Stimulated activated CD8-positive, alpha-beta memory T cell treated with anti-CD3 and anti-CD28 coated beads, Interleukin-15, amount 100 ng/mL, for 1 hour (primary cell): ENCODE measurements around the gene GSTM4.
"Not testable (repeated sequence)": the region's sequence is repeated elsewhere in the genome, so short reads cannot be mapped to it uniquely, and the experiment has no call there.

Source experiments
- DNase-seq: peaks from one replicate; pipeline ENCODE4 v3.0.0-alpha.2; 2020; ENCODE audit warnings: low read depth

GSTM4 gene

DNA sequence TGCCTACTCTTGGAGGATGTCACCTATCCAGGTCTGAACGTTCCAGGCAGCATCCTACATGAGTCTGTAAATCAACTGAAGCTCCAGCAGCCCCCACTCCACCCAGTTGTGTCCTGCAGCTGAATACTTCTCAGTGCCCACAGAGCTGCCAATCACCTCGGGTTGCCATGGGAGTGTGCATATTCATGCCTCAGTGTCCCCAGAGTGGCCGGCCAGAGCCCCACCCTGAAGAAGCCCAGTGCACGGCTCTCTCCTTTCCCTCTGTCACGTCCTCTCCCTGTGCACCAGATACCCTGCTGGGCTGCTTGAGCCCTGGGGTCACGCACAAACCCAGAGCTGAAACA lies 16.1 kb upstream of the GSTM4 start:
- no peak for DNase-seq

DNA sequence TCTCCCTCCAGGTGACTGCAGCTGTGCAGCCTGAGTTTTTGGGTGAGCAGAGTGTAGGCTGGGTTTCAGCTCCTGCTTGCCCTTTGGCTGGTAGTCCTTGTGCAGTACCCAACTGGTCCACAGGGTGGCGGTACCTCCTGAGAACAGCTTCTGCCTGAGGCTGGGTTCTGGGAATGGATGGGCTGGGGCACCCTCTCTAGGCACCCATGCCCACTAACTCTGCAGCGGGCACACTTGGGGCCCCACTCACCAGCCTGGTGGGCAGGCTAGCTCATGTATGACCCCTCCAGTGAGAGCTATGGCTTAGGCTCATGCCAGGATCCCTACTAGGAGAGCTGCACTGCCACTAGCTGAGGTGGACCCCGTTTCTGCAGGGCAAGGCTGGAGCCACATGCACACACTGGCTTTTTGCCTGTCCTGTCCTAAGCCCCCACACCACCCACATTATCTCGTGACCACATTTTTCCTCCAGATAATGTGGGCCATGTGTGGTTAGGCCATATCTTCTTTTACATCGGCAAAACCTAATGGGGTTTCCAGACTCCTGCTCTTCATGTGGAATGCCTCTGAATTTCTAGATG lies 15.5 kb upstream of the GSTM4 start:
- peak; percentile 93 for DNase-seq

DNA sequence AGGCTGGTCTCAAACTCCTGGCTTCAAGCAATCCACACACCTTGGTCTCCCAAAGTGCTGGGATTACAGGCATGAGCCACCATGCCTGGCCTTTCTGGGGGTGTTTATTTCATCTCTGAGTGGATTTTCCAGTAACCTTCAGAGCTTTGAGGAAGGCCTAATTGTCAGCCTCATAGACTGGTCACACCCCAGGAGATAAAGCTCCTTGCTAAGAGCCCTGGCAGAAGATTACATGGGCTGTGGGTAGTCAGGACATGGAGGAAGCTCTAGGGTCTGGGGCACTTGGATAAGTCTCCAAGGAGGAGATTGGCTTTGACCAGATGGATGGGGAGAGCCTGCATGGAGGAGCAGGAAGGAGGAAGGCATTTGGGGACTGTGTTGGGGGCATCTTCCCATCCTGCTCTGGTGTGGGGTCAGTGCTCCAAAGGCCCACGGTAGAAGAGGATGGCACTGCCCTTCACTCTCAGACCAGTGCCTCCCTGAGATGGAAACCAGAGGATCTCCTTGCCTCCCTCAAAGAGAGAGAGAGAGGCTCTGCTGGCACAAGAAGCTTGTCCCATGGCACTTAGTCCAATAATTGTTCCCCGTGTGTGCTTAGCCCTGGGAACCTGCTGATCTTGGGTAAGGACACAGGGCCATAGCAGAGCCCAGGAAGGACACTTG lies 14.7 kb upstream of the GSTM4 start:
- no peak for DNase-seq

DNA sequence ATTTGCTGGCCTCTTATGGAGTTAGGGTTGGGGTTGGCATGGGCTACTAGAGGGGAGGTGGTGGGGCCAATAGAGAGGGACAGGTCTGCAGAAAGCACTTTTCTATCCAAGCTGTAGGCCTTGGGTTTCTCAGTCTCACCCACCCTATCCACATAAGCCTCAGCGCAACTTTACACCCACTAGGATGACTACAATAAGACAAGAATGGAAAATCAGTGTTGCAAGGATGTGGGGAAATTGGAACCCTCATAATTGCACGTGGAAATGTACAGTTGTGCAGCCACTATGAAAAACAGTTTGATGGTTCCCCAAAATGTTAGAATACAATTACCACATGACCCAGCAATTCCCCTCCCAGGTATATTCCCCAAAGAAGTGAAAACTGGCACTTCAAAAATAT lies 14.0 kb upstream of the GSTM4 start:
- DNase-seq = no peak

DNA sequence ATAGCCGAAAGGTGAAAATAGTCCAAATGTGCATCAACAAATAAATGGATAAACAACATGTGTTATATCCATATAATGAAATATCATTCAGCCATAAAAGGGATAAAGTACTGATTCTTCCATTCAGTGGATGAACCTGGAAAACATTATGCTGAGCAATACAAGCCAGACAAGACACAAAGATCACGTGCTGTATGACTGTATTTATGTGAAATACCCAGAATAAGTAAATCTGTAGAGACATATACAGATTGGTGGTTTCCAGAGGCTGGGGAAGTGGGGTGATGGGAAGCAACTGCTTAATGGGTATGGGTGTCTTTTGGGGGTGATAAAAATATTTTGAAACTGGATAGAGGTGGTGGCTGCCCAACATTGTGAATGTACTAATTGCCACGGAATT lies 13.3 kb upstream of the GSTM4 start:
- no peak for DNase-seq

DNA sequence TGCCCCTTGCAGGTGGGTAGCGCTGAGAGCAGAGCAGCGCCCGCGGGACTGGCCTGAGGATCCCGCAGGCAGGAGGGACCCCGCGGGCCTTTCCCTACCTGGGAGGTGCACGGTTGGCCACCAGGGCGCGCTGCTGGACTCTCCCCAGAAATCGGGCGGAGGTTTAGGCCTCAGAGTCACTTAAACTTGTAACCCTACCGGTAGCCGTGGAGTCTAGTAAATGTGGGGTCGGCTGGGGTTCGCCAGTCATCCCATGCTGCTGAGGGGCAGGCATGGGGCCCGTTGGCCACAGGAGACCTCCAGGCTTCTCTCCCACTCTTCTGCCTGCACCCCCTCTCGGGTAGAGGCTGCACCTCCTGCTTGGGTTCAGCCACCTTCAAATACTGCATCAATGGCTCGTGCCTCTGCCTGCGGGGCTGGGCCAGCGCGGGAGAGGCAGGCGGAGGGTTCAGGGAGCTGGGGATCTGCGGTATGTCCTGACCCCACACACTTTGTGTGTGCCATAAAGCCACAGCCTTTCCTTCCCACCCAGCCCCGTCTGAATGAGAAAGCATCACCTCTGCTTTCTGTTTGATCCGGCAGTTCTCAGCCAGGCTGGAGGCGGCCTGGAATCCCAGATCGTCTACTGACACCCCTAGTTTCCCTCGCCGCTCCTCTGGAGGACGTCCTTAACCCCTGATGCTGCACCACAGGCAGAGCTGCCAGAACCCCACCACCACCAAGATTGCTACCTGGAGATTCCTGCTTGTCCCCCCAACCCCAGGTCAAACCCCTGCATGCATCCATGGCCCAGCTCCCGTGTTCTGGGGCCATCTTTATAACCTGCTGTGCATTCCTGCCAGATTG lies 12.3 kb upstream of the GSTM4 start:
- peak; percentile 82 for DNase-seq

DNA sequence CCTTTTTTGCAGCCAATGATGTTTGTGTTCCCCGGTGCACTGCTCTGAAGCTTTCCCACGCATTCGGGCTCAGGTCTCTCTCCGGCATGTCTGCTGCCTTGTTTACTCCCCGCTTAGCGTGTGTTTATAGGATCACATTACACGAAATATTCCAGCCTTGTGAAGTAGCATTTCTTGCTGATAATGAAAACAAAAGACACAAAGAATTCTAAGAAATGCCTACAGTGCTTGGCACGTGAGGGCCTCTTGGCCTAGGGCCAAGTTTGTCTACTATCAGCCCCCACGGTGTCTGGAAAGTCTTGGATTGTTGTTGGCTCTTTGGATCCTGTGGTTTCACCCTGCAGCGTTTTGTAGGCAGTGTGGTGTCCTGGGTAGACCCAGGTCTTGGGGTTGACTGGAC lies 11.2 kb upstream of the GSTM4 start:
- DNase-seq = no peak

DNA sequence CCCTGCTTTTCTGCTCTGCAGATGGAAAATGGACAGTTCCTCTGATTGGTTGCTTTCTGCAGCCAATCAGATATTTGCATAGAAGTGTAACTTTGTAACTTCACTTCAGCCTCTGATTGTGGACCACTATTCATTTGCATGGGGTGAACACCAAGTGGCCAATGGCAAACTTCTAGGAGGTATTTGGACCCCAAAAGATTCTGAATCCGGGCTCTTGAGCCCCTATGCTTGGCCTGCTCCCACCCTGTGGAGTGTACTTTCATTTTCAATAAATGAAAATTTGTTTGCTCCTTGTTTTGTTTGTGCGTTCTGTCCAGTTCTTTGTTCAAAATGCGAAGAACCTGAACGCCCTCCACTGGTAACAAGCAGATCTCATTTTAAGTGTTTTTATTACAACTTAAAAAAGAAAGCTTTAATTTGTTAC lies 6.4 kb upstream of the GSTM4 start:
- no peak for DNase-seq

DNA sequence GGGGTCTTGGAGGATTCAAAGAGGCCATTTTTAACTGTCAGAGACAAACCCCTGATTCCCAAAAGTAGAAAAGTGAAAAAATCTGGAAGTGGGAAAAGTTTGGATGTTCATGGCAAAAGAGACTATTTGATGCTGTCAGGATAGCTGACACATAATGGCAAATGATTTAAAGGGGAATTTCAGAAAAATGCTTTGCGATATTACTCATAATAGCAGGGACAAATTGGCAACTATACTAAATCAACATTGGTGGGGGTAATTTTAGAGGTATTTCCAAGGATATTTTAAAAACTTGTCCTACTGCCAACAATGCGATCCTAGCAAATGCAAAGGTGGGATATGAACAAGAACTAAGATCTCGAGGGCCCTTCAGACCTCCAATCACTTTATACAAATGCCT lies 5.3 kb upstream of the GSTM4 start:
- DNase-seq = no peak

DNA sequence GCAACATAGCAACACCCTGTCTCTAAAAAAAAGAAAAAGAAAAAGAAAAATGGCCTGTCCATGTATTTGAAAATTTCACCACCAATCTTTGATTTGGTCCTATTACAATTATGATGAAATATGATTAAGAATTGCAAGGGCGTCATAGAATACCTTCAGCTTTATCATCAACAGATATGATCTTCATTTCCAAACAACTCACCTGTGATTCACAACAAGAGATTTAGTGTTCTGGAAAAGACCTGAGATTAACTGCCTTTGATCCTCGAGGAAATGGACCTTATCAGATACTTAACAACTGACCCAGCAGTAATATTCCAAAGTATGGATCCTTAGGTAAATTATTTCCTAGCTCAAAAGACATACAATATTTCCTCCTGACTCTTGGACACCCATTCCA lies 3.5 kb upstream of the GSTM4 start:
- DNase-seq = no peak

DNA sequence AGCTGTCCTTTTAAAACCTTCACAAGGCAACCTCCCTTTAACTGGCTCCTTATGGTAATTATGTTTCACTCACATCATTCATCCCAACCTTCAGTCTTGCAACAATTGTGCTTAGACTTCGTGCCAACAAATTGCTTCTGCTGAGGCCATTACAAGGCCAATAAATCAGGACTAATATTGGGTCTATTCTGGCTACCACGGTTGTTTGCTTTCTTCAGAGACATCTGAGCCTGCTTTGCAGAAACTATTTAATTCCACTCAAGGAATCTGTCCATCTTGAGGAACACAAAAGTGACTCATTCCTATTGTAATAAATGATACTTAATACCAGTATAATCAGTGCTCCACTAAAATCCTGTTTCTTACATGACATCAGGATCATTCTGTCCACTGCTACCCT lies 2.6 kb upstream of the GSTM4 start:
- DNase-seq = no peak

DNA sequence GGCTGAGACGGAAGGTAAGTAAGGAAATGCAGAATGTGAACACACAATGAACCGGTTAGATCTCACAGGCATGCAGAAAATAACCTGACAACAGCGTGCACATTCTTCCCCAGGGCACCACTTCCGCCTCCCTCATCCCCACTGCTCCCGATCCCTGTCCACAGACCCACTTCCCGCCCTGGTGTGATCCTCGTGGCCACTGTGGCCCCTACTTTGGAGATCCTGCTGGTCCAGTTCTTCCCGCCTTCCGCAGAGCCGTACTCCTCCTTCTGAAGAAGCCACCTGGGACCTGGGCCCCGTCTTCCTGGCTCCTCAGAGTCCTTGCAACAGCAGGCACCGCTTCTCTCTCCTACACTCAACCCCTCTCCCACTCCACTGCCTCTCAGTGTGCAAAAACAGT lies 1.4 kb upstream of the GSTM4 start:
- DNase-seq = no peak

DNA sequence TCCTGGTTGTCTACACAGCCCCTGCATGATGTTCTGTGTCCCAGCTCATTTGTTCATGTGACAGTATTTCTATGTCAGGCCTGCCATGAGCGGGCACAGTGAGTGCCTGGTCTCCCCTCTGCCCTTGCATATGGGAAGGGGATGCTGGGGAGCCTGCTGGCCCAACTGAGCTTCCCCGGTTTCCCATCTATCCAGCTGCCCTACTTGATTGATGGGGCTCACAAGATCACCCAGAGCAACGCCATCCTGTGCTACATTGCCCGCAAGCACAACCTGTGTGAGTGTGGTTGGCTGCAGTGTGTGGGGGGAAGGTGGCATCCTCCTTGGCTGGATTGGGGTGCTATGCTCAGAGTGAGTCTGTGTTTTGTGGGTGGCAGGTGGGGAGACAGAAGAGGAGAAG lies 1.5 kb downstream of the GSTM4 start:
- DNase-seq = no peak

DNA sequence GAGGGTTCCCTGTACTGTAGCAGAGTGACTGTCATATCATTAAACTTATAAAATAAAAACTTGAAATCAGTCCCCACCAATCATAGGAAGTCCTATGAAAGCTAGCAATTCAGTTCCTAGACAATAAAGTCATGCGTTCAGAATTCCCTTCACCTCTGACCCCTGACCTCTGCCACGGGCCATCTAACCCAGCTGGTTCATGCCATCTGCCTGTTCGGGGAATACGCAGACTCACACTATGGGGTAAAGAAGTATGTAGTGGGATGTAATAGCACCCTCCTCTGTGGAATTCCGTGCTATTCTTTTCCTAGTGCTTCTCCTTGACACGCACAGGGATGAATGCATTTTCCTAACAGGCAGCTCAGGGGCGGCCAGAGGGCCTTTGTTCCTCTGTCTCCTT lies 2.1 kb downstream of the GSTM4 start:
- no peak for DNase-seq

DNA sequence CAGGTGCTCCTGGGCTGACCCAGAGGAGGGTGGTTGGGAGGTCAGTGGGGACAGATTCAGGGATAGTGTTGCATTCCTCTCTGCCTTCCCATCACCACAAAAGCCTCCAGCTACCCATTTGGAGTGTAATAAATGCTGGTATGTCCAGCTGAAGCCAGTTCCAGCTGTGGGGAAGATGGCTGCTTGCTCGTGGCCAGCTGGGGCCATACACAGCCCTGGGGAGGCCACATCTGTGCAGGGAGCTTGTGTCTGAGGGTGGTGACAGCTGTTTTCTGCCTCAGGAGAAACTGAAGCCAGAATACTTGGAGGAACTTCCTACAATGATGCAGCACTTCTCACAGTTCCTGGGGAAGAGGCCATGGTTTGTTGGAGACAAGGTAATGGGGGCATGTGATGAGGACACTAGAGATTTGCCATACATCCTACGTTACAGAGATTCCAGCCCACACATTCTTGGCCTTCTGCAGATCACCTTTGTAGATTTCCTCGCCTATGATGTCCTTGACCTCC lies 2.7 kb downstream of the GSTM4 start:
- no peak for DNase-seq

DNA sequence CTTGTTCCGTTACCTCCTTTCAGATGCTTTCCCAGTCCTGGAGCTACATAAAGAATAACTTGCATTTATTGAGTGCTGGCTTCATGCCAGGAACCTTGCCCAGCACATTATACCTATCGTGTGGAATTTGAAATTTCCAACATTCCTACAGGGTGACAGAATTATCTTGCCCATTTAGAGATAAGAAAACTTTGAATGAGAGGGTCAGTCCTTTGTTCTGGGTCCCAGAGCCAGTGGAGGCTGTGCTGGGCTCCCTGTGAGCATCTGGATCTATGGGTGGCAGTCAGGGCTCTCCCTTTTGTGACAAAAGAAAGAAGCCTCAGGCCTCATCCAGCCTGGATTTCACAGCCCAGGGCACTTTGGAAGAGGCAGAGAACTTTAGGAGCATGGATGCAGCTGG lies 3.2 kb downstream of the GSTM4 start:
- DNase-seq = no peak

DNA sequence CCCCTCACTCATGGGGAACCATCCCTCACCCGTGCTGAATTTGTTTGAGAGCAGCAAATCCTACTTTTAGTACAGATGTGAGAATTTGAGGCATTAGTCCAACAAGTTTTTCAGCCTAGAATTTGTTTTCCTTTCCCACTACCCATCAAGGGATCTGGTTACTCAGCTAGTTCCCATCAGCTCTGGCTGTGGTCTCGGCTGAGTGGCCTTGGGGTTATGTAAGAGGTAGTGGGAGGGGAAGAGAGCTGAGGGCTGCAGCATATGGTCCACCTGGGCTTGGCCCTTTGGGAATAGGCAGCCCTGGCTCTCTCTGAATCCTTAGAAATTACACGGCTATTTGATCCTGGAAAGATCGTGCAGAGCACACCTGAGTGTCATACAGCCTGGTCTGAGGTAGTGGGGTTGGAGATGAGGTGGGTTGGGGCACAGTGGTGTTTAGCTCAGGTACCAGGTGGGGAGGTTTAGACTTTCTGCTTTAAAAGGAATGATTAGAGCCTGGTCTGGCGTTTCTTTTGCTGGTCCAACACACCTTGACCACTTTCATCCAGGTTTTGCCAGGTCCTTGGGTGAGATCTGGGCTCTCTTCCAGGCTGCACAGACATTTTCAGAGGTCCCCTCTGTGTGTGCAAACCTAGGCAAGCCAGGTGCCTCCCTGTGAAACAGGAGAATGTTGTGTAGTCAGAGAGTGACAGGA lies 4.2 kb downstream of the GSTM4 start:
- no peak for DNase-seq

DNA sequence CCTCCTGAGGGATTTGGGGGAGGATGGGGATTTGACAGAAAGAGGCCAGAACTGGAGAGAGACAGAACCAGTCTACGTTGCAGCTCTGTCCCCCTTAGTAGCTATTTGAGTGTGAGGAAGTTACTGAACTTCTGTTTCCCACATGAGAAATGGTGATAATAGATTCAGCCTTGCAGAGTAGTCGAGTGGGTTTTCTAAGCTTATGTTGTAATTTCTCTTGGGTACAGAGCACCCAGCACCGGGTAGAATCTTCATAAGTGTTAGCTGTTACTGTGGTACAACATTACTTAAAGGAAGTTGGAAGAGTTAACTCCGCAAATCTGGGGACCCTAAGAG lies 4.8 kb downstream of the GSTM4 start:
- DNase-seq = not testable (repeated sequence)

DNA sequence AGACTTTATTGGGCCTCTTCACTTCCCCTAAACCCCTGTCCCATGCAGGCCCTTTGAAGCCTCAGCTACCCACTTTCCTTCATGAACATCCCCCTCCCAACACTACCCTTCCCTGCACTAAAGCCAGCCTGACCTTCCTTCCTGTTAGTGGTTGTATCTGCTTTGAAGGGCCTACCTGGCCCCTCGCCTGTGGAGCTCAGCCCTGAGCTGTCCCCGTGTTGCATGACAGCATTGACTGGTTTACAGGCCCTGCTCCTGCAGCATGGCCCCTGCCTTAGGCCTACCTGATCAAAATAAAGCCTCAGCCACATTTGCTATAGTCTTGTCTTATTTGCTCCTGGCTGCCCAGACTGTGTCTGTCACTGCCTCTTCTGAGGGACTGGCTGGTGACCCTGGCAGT lies 5.5 kb downstream of the GSTM4 start:
- DNase-seq = no peak

DNA sequence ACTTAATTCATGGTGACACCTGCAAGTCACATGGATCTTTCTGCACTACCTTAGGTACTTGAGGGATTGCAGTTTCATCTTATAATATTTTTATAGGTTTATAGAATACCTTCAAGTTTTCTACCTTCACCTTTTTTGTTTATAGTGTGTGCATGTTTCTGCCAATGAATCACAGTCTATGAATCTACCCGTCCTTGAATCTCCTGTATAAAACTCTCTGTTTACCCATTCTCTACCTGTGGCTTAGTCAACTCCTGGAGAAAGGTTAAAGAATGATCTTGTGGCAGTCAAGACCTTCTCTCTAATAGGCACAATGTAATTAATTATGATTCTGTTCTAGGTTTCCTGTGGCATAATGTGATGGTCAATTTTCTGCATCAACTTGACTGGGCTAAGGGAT lies 8.8 kb downstream of the GSTM4 start:
- no peak for DNase-seq

DNA sequence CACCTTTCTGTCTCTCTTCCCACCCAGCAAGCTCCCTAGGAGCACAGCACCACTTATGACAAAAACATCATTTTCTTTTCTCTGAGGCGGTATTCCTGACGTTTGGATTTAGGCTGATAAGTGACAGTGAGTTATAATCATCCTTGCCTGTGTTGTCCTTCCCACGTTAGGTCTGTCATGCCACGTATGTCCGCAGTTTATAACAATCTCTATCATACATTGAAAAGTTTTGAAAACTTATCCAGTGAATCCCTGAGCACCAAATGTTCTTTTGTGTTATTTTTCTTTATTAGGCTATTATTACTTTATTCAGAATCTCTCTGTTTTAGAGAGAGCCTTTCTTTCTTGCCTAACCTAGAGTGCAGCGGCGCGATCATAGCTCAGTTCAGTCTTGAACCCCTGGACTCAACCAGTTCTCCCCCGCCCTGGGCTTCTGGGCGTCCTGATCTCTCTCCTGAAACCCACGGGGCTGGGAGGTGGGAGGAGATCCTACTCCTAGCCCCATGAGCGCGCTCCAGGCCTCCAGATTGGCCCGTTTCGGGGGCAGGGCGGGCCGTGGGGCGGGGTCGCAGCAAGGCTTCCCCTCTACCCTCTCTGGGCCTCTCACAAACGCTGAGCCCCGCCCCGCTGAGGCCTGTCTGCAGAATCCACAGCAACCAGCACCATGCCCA lies 11.7 kb downstream of the GSTM4 start, which contains the start of gene GSTM2:
Gene GSTM2, plus strand, starts transcription at position 606 of the 671 bp plus-strand sequence. Its CDS starts 59 bp downstream, at position 665.
- peak; percentile 35 for DNase-seq

DNA sequence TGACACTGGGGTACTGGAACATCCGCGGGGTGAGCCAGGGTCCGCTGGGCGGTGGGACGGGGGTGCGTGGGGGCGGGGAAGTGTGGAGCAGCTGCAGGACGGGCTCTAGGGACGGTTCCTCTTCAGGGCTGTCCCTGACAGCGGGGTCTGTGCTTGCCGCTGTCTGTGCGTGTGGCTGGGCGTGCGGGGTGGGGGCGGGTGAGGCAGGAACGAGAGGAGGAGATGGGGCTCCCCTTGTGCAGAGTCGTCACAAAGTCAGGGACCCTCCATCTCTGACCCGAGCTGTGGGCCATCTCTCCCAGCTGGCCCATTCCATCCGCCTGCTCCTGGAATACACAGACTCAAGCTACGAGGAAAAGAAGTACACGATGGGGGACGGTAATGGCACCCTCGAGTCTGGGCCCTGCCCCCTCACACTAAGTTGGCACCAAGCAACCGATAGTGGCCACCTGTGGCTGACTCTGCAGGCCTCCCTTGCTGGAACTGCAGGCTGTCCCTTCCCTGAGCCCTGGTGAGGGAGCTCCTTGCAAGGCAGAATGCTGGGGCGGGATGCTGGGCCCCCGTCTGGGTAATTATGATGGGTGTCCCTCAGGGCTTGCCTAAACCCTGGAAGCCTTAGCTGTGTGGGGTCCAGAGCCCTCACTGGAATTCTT lies 12.3 kb downstream of the GSTM4 start:
- DNase-seq = no peak
